GM12878 (cell line): ENCODE measurements around the gene FCER1G. TPM values are rescaled to one million over a fixed set of nuclear protein-coding genes. Genes with fewer than 3 reads are reported as not detected.

Experiments used
- CEBPB ChIP-seq, 2 experiments: fragments of 150-350 bp in 1 of 2; IDR thresholded peaks; 2 replicates each; pipeline ENCODE4 v1.6.1; 2012 to 2014; ENCODE audit warnings: low read depth in 2 of 2, low read length in 2 of 2, borderline replicate concordance in 1 of 2, inconsistent platforms in 1 of 2
- CHD1 ChIP-seq: IDR thresholded peaks from 2 replicates; pipeline ENCODE4 v1.6.1; 2012; ENCODE audit warnings: low read depth, low read length, improper control_type of control experiment
- CHD4 ChIP-seq: fragments of 200-600 bp; sonication (generic); IDR thresholded peaks from 2 replicates; pipeline ENCODE4 v1.6.1; 2016; ENCODE audit warnings: mild to moderate bottlenecking
- KDM1A ChIP-seq: fragments of 200-600 bp; sonication (generic); IDR thresholded peaks from 2 replicates; pipeline ENCODE4 v1.6.1; 2016; ENCODE audit warnings: borderline replicate concordance
- MEF2B ChIP-seq: fragments of 450-650 bp; IDR thresholded peaks from 2 replicates; pipeline ENCODE4 v1.6.1; 2018; ENCODE audit warnings: mild to moderate bottlenecking, moderate library complexity; ENCODE audit not compliant: partially characterized antibody, poor library complexity, severe bottlenecking
- NBN ChIP-seq: fragments of 450-650 bp; IDR thresholded peaks from 2 replicates; pipeline ENCODE4 v1.6.1; 2016
- NR2C1 ChIP-seq: fragments of 450-650 bp; IDR thresholded peaks from 2 replicates; pipeline ENCODE4 v1.6.1; 2017; ENCODE audit warnings: antibody characterized with exemption, mild to moderate bottlenecking, moderate library complexity
- NR2C2 ChIP-seq: IDR thresholded peaks from 2 replicates; pipeline ENCODE4 v1.6.1; 2011; ENCODE audit warnings: borderline replicate concordance, low read depth; ENCODE audit not compliant: control insufficient read depth, insufficient read length
- NR2F1 ChIP-seq: fragments of 450-650 bp; conservative IDR thresholded peaks from 2 replicates; pipeline ENCODE4 v1.6.1; 2017; ENCODE audit warnings: mild to moderate bottlenecking
- PAX8 ChIP-seq: fragments of 450-650 bp; IDR thresholded peaks from 2 replicates; pipeline ENCODE4 v1.6.1; 2017; ENCODE audit warnings: mild to moderate bottlenecking, moderate library complexity
- PKNOX1 ChIP-seq: fragments of 450-650 bp; IDR thresholded peaks from 2 replicates; pipeline ENCODE4 v1.6.1; 2016; ENCODE audit warnings: mild to moderate bottlenecking
- POLR2AphosphoS2 ChIP-seq: IDR thresholded peaks from 2 replicates; pipeline ENCODE4 v1.6.1; 2011; ENCODE audit warnings: low read depth, mild to moderate bottlenecking, low read length, improper control_type of control experiment, moderate library complexity
- RCOR1 ChIP-seq: conservative IDR thresholded peaks from 2 replicates; pipeline ENCODE4 v1.6.1; 2012; ENCODE audit warnings: low read depth, low read length, improper control_type of control experiment
- SREBF2 ChIP-seq: IDR thresholded peaks from 2 replicates; pipeline ENCODE4 v1.6.1; 2012; ENCODE audit warnings: mild to moderate bottlenecking, low read length
- SUPT20H ChIP-seq: IDR thresholded peaks from 2 replicates; pipeline ENCODE4 v1.6.1; 2011; ENCODE audit warnings: low read depth, mild to moderate bottlenecking, low read length, moderate library complexity, borderline replicate concordance; ENCODE audit not compliant: control insufficient read depth
- WRNIP1 ChIP-seq: IDR thresholded peaks from 2 replicates; pipeline ENCODE4 v1.6.1; 2011; ENCODE audit warnings: low read depth, low read length, improper control_type of control experiment, borderline replicate concordance
- ZNF207 ChIP-seq: fragments of 450-650 bp; IDR thresholded peaks from 2 replicates; pipeline ENCODE4 v1.6.1; 2014; ENCODE audit warnings: antibody characterized with exemption, mild to moderate bottlenecking, borderline replicate concordance
- ZNF217 ChIP-seq: fragments of 450-650 bp; IDR thresholded peaks from 2 replicates; pipeline ENCODE4 v1.6.1; 2017; ENCODE audit warnings: antibody characterized with exemption, mild to moderate bottlenecking
- polyA plus RNA-seq, 11 experiments: library from polyadenylated mRNA; depleted of rRNA in 4 of 11; unstranded in 6 of 11; stranded (reverse) in 5 of 11; fragments of >200 nt; fragmentation: Nextera tagmentation in 4 of 11; fragmentation: Illumina TruSeq in 1 of 11; extraction: Ambion mirVana in 4 of 11; extraction: Trizol in 1 of 11; gene quantifications; 1 replicate in 1 of 11; 2 replicates in 10 of 11; pipeline versions ENCODE4 v1.2.1 to v1.2.3, GENCODE V29; 2011 to 2016; ENCODE audit warnings: inconsistent platforms in 2 of 11, missing spikeins in 2 of 11, low read depth in 1 of 11
- total RNA-seq, 4 experiments: library from RNA; depleted of rRNA in 3 of 4; stranded (reverse); fragments of >200 nt in 3 of 4; fragmentation: Illumina TruSeq in 1 of 4; extraction: Trizol in 1 of 4; gene quantifications; 2 replicates each; pipeline versions ENCODE4 v1.2.1 to v1.2.3, GENCODE V29; 2013 to 2021
- TF ChIP-seq, protein P1 (sequence below): IDR thresholded peaks from 2 replicates; pipeline ENCODE4 v1.6.1; 2012; ENCODE audit warnings: mild to moderate bottlenecking, low read depth, low read length
- TF ChIP-seq, protein P2 (sequence below): IDR thresholded peaks from 2 replicates; pipeline ENCODE4 v1.6.1; 2012; ENCODE audit warnings: low read depth, low read length, improper control_type of control experiment

FCER1G gene
- total and polyA plus RNA-seq, 10 of the 15 experiments (the other 5 are each of a cell fraction or from before 2014, with no cell fraction given): 0.40 to 1.9 (median 0.89) TPM

DNA sequence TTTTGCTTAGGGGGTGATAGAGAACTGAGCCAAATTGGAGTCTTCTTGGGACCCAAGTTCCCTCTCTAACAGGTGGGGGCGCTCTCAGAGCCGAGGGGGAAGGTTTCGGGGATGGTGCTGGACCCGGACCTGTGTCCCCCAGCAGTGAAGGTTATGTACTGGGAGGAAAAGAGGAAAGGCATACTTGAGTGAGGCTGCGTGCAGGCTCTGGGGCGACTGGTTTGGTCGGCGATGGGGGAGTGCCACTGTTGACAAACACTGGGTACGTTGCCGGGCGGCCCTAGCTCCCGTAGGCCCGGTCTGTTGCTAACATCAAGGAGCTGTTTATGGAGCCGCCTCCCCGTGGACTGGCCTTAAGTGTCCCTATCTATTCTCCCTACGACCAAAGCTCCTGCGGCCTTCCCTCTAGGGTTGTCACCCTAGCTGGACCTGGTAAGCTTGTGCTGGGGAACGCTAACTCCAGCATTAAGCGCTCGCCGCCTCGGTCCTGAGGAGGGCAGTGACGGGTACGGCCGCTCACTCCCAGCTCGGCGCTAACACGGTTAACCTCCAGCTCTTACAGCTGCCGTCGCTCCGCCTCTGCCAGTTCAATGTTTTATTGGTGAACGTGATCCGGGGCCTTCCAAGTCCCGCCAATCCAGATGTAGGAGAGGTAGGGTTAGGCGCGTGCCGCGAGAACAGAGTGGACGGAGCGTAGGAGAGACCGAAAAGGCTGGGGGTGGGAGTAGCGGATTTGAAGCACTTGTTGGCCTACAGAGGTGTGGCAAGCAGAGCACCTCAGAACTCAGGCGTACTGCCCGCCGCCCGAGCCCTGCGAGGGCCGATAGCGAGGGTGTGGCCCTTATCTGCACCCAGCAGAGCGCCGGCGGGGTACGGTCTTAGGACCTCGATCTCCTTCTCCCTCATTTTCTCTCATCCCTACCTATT, 49.1 kb upstream of the FCER1G start, which contains the start of gene PPOX (continued):
- TF ChIP-seq NBN (peak; percentile 79; the same call in 1 of the 2 replicates), NR2C1 (no peak), PAX8 (no peak), POLR2AphosphoS2 (peak; percentile 91), ZNF207 (peak; percentile 58; the same call in 1 of the 2 replicates), NR2C2 (no peak), RCOR1 (peak; percentile 91; the same call in 1 of the 2 replicates), NR2F1 (no peak; the same call in 1 of the 2 replicates), CHD1 (0 out of 2 replicates have a peak, but pooled peaks have one; percentile 39), CHD4 (no peak), CEBPB (IDR thresholded peaks at IDR 0.05; ENCODE audit: borderline replicate concordance in 1 of 2, low read depth in 2 of 2, low read length in 2 of 2) (no peak), WRNIP1 (no peak), KDM1A (no peak), MEF2B (peak; percentile 22), ZNF217 (no peak), PKNOX1 (peak; percentile 79), SUPT20H (no peak), SREBF2 (no peak)
- TF ChIP-seq, protein P1, sequence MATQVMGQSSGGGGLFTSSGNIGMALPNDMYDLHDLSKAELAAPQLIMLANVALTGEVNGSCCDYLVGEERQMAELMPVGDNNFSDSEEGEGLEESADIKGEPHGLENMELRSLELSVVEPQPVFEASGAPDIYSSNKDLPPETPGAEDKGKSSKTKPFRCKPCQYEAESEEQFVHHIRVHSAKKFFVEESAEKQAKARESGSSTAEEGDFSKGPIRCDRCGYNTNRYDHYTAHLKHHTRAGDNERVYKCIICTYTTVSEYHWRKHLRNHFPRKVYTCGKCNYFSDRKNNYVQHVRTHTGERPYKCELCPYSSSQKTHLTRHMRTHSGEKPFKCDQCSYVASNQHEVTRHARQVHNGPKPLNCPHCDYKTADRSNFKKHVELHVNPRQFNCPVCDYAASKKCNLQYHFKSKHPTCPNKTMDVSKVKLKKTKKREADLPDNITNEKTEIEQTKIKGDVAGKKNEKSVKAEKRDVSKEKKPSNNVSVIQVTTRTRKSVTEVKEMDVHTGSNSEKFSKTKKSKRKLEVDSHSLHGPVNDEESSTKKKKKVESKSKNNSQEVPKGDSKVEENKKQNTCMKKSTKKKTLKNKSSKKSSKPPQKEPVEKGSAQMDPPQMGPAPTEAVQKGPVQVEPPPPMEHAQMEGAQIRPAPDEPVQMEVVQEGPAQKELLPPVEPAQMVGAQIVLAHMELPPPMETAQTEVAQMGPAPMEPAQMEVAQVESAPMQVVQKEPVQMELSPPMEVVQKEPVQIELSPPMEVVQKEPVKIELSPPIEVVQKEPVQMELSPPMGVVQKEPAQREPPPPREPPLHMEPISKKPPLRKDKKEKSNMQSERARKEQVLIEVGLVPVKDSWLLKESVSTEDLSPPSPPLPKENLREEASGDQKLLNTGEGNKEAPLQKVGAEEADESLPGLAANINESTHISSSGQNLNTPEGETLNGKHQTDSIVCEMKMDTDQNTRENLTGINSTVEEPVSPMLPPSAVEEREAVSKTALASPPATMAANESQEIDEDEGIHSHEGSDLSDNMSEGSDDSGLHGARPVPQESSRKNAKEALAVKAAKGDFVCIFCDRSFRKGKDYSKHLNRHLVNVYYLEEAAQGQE: peak; percentile 37; the same call in 1 of the 2 replicates
- TF ChIP-seq, protein P2, sequence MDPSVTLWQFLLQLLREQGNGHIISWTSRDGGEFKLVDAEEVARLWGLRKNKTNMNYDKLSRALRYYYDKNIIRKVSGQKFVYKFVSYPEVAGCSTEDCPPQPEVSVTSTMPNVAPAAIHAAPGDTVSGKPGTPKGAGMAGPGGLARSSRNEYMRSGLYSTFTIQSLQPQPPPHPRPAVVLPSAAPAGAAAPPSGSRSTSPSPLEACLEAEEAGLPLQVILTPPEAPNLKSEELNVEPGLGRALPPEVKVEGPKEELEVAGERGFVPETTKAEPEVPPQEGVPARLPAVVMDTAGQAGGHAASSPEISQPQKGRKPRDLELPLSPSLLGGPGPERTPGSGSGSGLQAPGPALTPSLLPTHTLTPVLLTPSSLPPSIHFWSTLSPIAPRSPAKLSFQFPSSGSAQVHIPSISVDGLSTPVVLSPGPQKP: no peak; the same call in 1 of the 2 replicates
